Measurements from ENCODE around the gene LIPT1. TPM values are rescaled to one million over a fixed set of nuclear protein-coding genes. Genes with fewer than 3 reads are reported as not detected.
"Not testable (repeated sequence)": the region's sequence is repeated elsewhere in the genome, so short reads cannot be mapped to it uniquely, and the experiment has no call there.

LIPT1 gene
- total RNA-seq, 2 experiments from 2014 or later = 11.9 to 12.5 TPM

DNA sequence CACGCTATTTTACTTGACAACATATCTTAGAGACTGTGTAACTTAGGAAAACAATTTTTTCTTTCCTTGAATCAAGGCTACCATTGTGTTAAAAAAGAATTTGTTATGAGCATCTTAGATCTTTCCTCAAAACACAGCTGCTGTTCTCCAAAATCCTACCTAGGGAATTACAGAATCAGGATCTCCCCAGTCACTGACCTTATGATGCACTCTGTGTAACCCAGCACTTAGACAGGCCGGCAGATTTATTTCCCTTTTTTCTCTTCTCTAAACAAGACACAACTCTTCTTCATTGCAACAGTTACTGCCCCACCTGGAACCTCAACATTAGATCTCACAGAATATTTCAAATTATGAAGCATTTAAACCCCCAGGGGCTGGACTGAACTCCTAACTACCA lies 26.8 kb upstream of the LIPT1 start:
- no peak overlapping the region for H3K4me3 ChIP-seq (ENCODE audit: low read depth, low read length, poor library complexity, severe bottlenecking)
- intact Hi-C loops (cut with micrococcal nuclease; ENCODE audit: unreplicated experiment) = no loop called here
- H3K9me3 ChIP-seq (ENCODE audit: low read length) = no peaks in the 10 kb centered on the region
- no peaks in the 10 kb centered on the region for H4K20me1 ChIP-seq (ENCODE audit: insufficient read depth, low read length)
- H2AFZ ChIP-seq (ENCODE audit: low read length) = no peak overlapping the region
- no peaks in the 10 kb centered on the region for H3K79me2 ChIP-seq (ENCODE audit: insufficient read depth, low read depth, low read length)
- no peak overlapping the region for H3K4me2 ChIP-seq (ENCODE audit: low read length)
- no peaks in the 10 kb centered on the region for H3K36me3 ChIP-seq (ENCODE audit: insufficient read depth, low read length)
- no TSS peak for BruUV-seq (replicated peaks)
- DNase-seq (ENCODE audit: low spot score) = no peak
- no peaks in the 10 kb centered on the region for H3K4me1 ChIP-seq (ENCODE audit: insufficient read depth, low read length, poor library complexity, severe bottlenecking)
- H3K27ac ChIP-seq (ENCODE audit: low read depth, low read length, poor library complexity, severe bottlenecking) = no peak overlapping the region
- TF ChIP-seq, protein P1, sequence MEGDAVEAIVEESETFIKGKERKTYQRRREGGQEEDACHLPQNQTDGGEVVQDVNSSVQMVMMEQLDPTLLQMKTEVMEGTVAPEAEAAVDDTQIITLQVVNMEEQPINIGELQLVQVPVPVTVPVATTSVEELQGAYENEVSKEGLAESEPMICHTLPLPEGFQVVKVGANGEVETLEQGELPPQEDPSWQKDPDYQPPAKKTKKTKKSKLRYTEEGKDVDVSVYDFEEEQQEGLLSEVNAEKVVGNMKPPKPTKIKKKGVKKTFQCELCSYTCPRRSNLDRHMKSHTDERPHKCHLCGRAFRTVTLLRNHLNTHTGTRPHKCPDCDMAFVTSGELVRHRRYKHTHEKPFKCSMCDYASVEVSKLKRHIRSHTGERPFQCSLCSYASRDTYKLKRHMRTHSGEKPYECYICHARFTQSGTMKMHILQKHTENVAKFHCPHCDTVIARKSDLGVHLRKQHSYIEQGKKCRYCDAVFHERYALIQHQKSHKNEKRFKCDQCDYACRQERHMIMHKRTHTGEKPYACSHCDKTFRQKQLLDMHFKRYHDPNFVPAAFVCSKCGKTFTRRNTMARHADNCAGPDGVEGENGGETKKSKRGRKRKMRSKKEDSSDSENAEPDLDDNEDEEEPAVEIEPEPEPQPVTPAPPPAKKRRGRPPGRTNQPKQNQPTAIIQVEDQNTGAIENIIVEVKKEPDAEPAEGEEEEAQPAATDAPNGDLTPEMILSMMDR (conservative IDR thresholded peaks at IDR 0.05; ENCODE audit: low read length) = no peak
- TF ChIP-seq EZH2phosphoT487 (IDR thresholded peaks at IDR 0.05; ENCODE audit: borderline replicate concordance, low read depth, low read length) = no peak
- POLR2A ChIA-PET = interaction anchor here (0.6 kb wide), 1 partner anchor 304 kb away, joined by 3 read pairs; no protein-coding TSS in a partner anchor
- CTCF ChIA-PET (ENCODE audit: unreplicated experiment) = no interaction called here
- no peaks in the 10 kb centered on the region for H3K9me2 ChIP-seq (ENCODE audit: insufficient read depth, low read length)

- H2AFZ ChIP-seq (ENCODE audit: low read length); H3K9me2 ChIP-seq (ENCODE audit: insufficient read depth, low read length); CTCF ChIA-PET (ENCODE audit: unreplicated experiment); DNase-seq (ENCODE audit: low spot score); H3K9me3 ChIP-seq (ENCODE audit: low read length); H3K4me1 ChIP-seq (ENCODE audit: insufficient read depth, low read length, poor library complexity, severe bottlenecking); BruUV-seq (replicated peaks); H3K79me2 ChIP-seq (ENCODE audit: insufficient read depth, low read depth, low read length); H3K4me3 ChIP-seq (ENCODE audit: low read depth, low read length, poor library complexity, severe bottlenecking); H4K20me1 ChIP-seq (ENCODE audit: insufficient read depth, low read length); intact Hi-C loops (cut with micrococcal nuclease; ENCODE audit: unreplicated experiment); H3K27ac ChIP-seq (ENCODE audit: low read depth, low read length, poor library complexity, severe bottlenecking); H3K36me3 ChIP-seq (ENCODE audit: insufficient read depth, low read length); H3K4me2 ChIP-seq (ENCODE audit: low read length): not testable (repeated sequence)
- POLR2A ChIA-PET = interaction anchor here (0.5 kb wide), 1 partner anchor 8 kb away, joined by 3 read pairs; no protein-coding TSS in a partner anchor
Measured at GRCh38 chr2:99135044-99135556, 19.7 kb upstream of the LIPT1 start.

DNA sequence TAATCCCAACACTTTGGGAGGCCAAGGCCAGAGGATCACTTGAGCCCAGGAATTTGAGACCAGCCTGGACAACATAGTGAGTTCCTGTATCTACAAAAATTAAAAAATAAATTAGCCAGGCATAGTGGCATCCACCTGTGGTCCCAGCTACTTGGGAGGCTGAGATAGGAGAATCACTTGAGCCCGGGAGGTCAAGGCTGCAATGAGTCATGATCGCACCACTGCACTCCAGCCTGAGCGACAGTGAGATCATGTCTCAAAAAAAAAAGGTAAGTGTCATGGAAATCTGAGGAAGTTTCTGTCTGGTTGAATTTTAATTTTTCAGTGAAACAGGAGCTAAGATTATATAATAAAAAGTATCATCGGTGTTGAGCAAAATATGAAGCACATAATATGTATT lies 15.8 kb upstream of the LIPT1 start:
- Histone ChIP-seq H3K4me2 (ENCODE audit: low read length) (no peak overlapping the region), H3K4me1 (ENCODE audit: insufficient read depth, low read length, poor library complexity, severe bottlenecking) (peaks cover 12% of the 10 kb centered on the region), H3K9me3 (ENCODE audit: low read length) (no peaks in the 10 kb centered on the region), H3K4me3 (ENCODE audit: low read depth, low read length, poor library complexity, severe bottlenecking) (no peak overlapping the region), H3K36me3 (ENCODE audit: insufficient read depth, low read length) (no peaks in the 10 kb centered on the region), H3K79me2 (ENCODE audit: insufficient read depth, low read depth, low read length) (no peaks in the 10 kb centered on the region), H3K27ac (ENCODE audit: low read depth, low read length, poor library complexity, severe bottlenecking) (no peak overlapping the region), H3K9me2 (ENCODE audit: insufficient read depth, low read length) (no peaks in the 10 kb centered on the region), H4K20me1 (ENCODE audit: insufficient read depth, low read length) (no peaks in the 10 kb centered on the region), H2AFZ (ENCODE audit: low read length) (no peak overlapping the region)
- no TSS peak for BruUV-seq (replicated peaks)
- intact Hi-C loops (cut with micrococcal nuclease; ENCODE audit: unreplicated experiment) = no loop called here
- ChIA-PET CTCF (ENCODE audit: unreplicated experiment) (no interaction called here), POLR2A (interaction anchor here (0.6 to 1.0 kb wide), 2 partner anchors 12 to 383 kb away, joined by 3 read pairs; no protein-coding TSS in a partner anchor)
- DNase-seq (ENCODE audit: low spot score) = no peak
- TF ChIP-seq, protein P1 (conservative IDR thresholded peaks at IDR 0.05; ENCODE audit: low read length) = no peak
- no peak for TF ChIP-seq EZH2phosphoT487 (IDR thresholded peaks at IDR 0.05; ENCODE audit: borderline replicate concordance, low read depth, low read length)

Measured in OCI-LY7 (cell line).